Activated naive CD8-positive, alpha-beta T cell (primary cell): ENCODE results near the gene CCDC183.
A peak's percentile ranks its signal among the peaks of the same experiment; 100 is the strongest.
"Not testable (repeated sequence)": the region's sequence is repeated elsewhere in the genome, so short reads cannot be mapped to it uniquely, and the experiment has no call there.

Experiments
- H3K27ac Mint-ChIP-seq: one replicate; pipeline ENCODE4 v1.8.0; 2021; ENCODE audit warnings: mixed read lengths
- H3K27me3 Mint-ChIP-seq: one replicate; pipeline ENCODE4 v1.8.0; 2021; ENCODE audit warnings: mixed read lengths
- H3K36me3 Mint-ChIP-seq: one replicate; pipeline ENCODE4 v1.8.0; 2021; ENCODE audit warnings: mixed read lengths
- H3K4me1 Mint-ChIP-seq: one replicate; pipeline ENCODE4 v1.8.0; 2021; ENCODE audit warnings: low read depth, mixed read lengths
- H3K4me3 Mint-ChIP-seq: one replicate; pipeline ENCODE4 v1.8.0; 2021; ENCODE audit warnings: mild to moderate bottlenecking, mixed read lengths
- H3K9me3 Mint-ChIP-seq: one replicate; pipeline ENCODE4 v1.8.0; 2021; ENCODE audit warnings: low read depth, mixed read lengths

The CCDC183 gene

GRCh38 chr9:136766410-136767120 lies 29.6 kb upstream of the CCDC183 start:
- Mint-ChIP-seq H3K4me3 (peak overlapping the region; percentile 2), H3K27ac (peak overlapping the region; percentile 23)
- not testable (repeated sequence) for H3K9me3 Mint-ChIP-seq, H3K27me3 Mint-ChIP-seq, H3K4me1 Mint-ChIP-seq, H3K36me3 Mint-ChIP-seq

GRCh38 chr9:136769710-136770191 lies 26.4 kb upstream of the CCDC183 start:
- Mint-ChIP-seq H3K27me3 (peaks cover 2% of the 10 kb centered on the region), H3K9me3 (no peaks in the 10 kb centered on the region), H3K27ac (no peak overlapping the region), H3K4me1 (peaks cover 9% of the 10 kb centered on the region), H3K36me3 (peaks cover 2% of the 10 kb centered on the region), H3K4me3 (no peak overlapping the region)

GRCh38 chr9:136771907-136772415 lies 24.2 kb upstream of the CCDC183 start:
- H3K4me3 Mint-ChIP-seq: no peak overlapping the region
- peak overlapping the region; percentile 47 for H3K27ac Mint-ChIP-seq
- no peaks in the 10 kb centered on the region for H3K9me3 Mint-ChIP-seq
- H3K27me3 Mint-ChIP-seq: no peaks in the 10 kb centered on the region
- peaks cover 6% of the 10 kb centered on the region for H3K4me1 Mint-ChIP-seq
- H3K36me3 Mint-ChIP-seq: peaks cover 2% of the 10 kb centered on the region

- Mint-ChIP-seq H3K9me3 (no peaks in the 10 kb centered on the region), H3K4me3 (no peak overlapping the region), H3K27me3 (no peaks in the 10 kb centered on the region), H3K27ac (no peak overlapping the region), H3K36me3 (peaks cover 2% of the 10 kb centered on the region), H3K4me1 (peaks cover 4% of the 10 kb centered on the region)
These were observed 22.6 kb upstream of the CCDC183 start for GRCh38 chr9:136773386-136774044.

DNA sequence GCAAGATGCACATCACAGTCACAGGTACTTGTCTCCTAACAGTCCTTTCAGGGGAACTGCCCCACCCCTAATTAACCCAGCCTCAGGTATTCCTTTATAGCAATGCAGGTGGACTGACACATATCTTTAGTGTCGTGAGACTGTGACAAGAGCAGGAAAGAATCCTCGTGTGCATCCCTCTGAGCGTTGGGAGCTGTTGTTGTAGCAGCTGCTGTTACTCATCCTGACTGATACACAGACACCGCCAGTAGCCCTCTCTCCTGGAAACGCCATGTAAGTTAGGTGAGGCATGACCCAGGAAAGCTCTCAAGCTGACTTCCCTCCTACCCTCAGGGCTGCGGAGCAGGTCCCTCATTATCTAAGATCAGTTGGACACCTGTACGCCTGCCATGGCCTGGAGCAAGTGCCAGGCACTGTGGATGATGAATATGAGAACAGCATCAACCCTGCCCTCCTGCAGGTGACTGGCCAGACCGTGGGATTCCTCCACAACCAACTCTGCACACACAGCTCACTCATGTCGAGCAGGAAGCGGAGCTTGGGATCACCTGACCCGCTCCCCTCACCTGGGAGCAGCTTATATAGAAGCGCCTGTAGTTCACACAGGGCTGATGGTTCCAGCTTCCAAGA lies 21.6 kb upstream of the CCDC183 start:
- H3K4me3 Mint-ChIP-seq: no peak overlapping the region
- H3K9me3 Mint-ChIP-seq: no peaks in the 10 kb centered on the region
- H3K27ac Mint-ChIP-seq: no peak overlapping the region
- H3K27me3 Mint-ChIP-seq: no peaks in the 10 kb centered on the region
- H3K36me3 Mint-ChIP-seq: peaks cover 2% of the 10 kb centered on the region
- H3K4me1 Mint-ChIP-seq: peaks cover 4% of the 10 kb centered on the region

GRCh38 chr9:136775191-136775590 lies 20.9 kb upstream of the CCDC183 start:
- no peaks in the 10 kb centered on the region for H3K27me3 Mint-ChIP-seq
- no peak overlapping the region for H3K27ac Mint-ChIP-seq
- no peak overlapping the region for H3K4me3 Mint-ChIP-seq
- H3K36me3 Mint-ChIP-seq: peaks cover 2% of the 10 kb centered on the region
- no peaks in the 10 kb centered on the region for H3K9me3 Mint-ChIP-seq
- H3K4me1 Mint-ChIP-seq: peaks cover 3% of the 10 kb centered on the region

- H3K27ac Mint-ChIP-seq: no peak overlapping the region
- no peaks in the 10 kb centered on the region for H3K27me3 Mint-ChIP-seq
- H3K4me1 Mint-ChIP-seq: peaks cover 1% of the 10 kb centered on the region
- no peak overlapping the region for H3K4me3 Mint-ChIP-seq
- H3K36me3 Mint-ChIP-seq: peaks cover 2% of the 10 kb centered on the region
- H3K9me3 Mint-ChIP-seq: no peaks in the 10 kb centered on the region
These were observed 19.2 kb upstream of the CCDC183 start for GRCh38 chr9:136776947-136777346.

- H3K27me3 Mint-ChIP-seq: no peaks in the 10 kb centered on the region
- H3K4me1 Mint-ChIP-seq: peaks cover 1% of the 10 kb centered on the region
- H3K4me3 Mint-ChIP-seq: no peak overlapping the region
- H3K27ac Mint-ChIP-seq: no peak overlapping the region
- peaks cover 2% of the 10 kb centered on the region for H3K36me3 Mint-ChIP-seq
- H3K9me3 Mint-ChIP-seq: no peaks in the 10 kb centered on the region
These were observed 18.8 kb upstream of the CCDC183 start for GRCh38 chr9:136777359-136777758.

GRCh38 chr9:136779808-136780207 lies 16.3 kb upstream of the CCDC183 start:
- no peak overlapping the region for H3K4me3 Mint-ChIP-seq
- peaks cover 1% of the 10 kb centered on the region for H3K4me1 Mint-ChIP-seq
- no peaks in the 10 kb centered on the region for H3K27me3 Mint-ChIP-seq
- H3K9me3 Mint-ChIP-seq: no peaks in the 10 kb centered on the region
- H3K36me3 Mint-ChIP-seq: no peaks in the 10 kb centered on the region
- H3K27ac Mint-ChIP-seq: no peak overlapping the region

DNA sequence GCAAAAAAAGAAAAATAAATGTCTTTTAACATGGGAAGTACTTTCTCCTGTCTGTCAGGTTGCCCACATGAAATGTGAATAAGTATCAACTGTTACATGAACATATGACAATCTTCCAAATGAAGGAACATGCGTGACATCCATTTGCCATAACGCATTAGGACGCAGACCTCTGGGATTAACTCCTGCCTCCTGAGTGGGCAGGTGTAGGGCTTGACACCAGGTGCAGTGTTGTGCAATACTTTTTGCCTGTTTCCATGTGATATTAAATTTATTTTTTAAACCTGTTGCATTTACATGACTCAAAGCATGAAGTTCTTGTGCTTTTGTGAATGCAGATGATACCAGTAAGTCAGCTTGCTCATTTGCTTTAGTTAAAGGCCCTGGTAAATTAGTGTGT lies 13.7 kb upstream of the CCDC183 start:
- H3K36me3 Mint-ChIP-seq: no peaks in the 10 kb centered on the region
- H3K4me3 Mint-ChIP-seq: no peak overlapping the region
- H3K4me1 Mint-ChIP-seq: peaks cover 4% of the 10 kb centered on the region
- H3K27me3 Mint-ChIP-seq: peaks cover 2% of the 10 kb centered on the region
- H3K27ac Mint-ChIP-seq: no peak overlapping the region
- H3K9me3 Mint-ChIP-seq: no peaks in the 10 kb centered on the region

DNA sequence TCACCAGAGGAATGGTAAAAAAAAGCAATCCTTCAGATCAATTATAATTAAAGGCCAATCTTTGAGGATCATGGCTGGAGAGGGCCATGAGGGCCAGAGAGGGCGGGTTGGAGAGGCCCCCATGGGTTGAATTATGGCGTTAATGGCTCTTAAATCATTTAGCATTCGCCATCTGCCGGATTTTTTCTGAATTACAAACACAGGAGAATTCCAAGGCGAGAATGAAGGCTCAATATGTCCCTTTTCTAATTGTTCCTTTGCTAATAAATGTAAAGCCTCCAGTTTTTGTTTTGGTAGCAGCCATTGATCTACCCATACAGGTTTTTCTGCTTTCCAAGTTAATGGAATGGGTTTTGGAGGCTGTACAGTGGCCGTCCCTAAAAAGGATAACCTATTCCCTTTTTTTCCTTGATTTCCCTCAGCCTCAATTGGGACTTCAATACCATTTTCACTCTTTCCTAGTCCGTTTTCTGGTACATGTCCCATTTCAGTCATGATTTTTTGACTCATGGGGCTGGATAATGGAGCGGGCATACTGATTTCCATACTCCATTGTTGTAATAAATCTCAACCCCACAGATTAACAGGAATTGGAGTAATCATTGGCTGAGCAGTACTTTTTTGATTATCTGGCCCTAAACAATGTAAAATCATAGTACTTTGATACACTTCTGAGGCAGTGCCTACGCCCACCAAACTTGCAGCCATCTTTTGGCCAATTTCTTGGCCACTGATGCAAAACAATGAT lies 11.7 kb upstream of the CCDC183 start:
- H3K27me3 Mint-ChIP-seq: peaks cover 2% of the 10 kb centered on the region
- H3K27ac Mint-ChIP-seq: no peak overlapping the region
- no peak overlapping the region for H3K4me3 Mint-ChIP-seq
- peaks cover 10% of the 10 kb centered on the region for H3K4me1 Mint-ChIP-seq
- no peaks in the 10 kb centered on the region for H3K9me3 Mint-ChIP-seq
- no peaks in the 10 kb centered on the region for H3K36me3 Mint-ChIP-seq

DNA sequence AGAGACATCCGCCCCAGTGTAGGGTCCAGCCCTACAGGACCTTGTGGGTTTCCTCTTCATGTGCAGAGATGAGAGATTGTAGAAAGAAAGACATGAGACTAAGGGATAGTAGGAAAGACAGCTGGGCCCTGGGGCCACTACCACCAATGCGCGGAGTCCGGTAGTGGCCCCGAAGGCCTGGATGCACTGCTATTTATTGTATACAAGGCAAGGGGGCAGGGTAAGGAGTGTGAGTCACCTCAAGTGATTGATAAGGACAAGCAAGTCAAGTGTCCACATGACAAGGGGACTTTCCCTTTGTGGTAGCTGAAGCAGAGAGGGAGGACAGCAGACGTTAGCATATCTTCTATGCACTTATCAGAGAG lies 11.2 kb upstream of the CCDC183 start:
- H3K9me3 Mint-ChIP-seq: no peaks in the 10 kb centered on the region
- H3K27me3 Mint-ChIP-seq: peaks cover 2% of the 10 kb centered on the region
- peaks cover 10% of the 10 kb centered on the region for H3K4me1 Mint-ChIP-seq
- H3K27ac Mint-ChIP-seq: no peak overlapping the region
- no peak overlapping the region for H3K4me3 Mint-ChIP-seq
- H3K36me3 Mint-ChIP-seq: no peaks in the 10 kb centered on the region

DNA sequence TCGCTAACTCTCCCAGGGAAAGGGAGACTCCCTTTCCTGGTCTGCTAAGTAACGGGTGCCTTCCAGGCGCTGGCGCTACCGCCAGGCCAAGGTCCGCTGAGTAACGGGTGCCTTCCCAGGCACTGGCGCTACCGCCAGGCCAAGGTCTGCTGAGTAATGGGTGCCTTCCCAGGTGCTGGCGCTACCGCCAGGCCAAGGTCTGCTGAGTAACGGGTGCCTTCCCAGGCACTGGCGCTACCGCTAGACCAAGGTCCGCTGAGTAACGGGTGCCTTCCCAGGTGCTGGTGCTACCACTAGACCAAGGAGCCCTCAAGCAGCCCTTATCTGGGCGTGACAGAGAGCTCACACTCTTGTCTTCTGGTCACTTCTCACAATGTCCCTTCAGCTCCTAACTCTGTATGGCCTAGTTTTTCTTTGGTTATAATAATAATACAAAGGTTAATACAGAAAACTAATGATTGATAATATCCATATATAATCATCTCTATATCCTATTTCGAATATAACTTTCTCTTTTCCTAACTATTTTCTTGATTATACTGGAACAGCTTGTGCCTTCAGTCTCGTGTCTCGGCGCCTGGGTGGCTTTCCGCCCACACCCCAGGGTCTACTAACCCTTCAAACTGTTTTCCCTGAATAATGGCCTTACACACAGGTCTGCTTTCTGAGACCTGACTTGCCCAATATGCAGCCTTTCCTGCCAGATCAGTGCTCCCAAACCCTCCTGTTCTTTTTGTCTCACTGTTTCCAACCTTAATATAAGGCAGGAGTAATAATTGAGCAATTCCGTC lies 10.4 kb upstream of the CCDC183 start:
- not testable (repeated sequence) for H3K36me3 Mint-ChIP-seq, H3K27ac Mint-ChIP-seq, H3K9me3 Mint-ChIP-seq, H3K27me3 Mint-ChIP-seq, H3K4me3 Mint-ChIP-seq
- H3K4me1 Mint-ChIP-seq: peaks cover 14% of the 10 kb centered on the region

DNA sequence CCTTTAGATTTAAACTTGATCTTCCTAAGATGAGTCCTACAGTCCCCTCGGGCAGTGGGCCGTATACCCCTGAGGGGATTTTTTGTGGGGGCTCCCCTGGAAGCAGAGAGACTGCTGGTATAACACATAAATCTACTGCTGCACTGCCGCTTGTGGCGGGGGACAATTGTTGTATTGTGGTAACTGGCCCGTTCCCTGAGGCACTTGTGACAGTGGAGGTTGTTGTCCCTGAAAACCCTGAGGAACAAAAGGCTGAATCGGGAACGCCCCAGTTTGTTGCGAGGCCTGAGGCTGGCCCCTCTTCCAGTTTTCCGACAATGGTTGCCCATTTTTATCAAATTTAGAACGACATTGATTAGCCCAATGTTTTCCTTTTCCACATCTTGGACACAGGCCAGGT lies 9.7 kb upstream of the CCDC183 start:
- no peak overlapping the region for H3K27ac Mint-ChIP-seq
- H3K9me3 Mint-ChIP-seq: no peaks in the 10 kb centered on the region
- peaks cover 2% of the 10 kb centered on the region for H3K27me3 Mint-ChIP-seq
- no peaks in the 10 kb centered on the region for H3K36me3 Mint-ChIP-seq
- peaks cover 14% of the 10 kb centered on the region for H3K4me1 Mint-ChIP-seq
- no peak overlapping the region for H3K4me3 Mint-ChIP-seq
